Activated naive CD8-positive, alpha-beta T cell treated with anti-CD3 and anti-CD28 coated beads for 36 hours (primary cell): Measurements from ENCODE around the gene ZSWIM5. TPM values are rescaled to one million over a fixed set of nuclear protein-coding genes. Genes with fewer than 3 reads are reported as not detected.
"Not testable (repeated sequence)": the region's sequence is repeated elsewhere in the genome, so short reads cannot be mapped to it uniquely, and the experiment has no call there.

Source experiments
- DNase-seq: peaks from one replicate; pipeline ENCODE4 v3.0.0; 2021
- H3K27ac Mint-ChIP-seq: one replicate; pipeline ENCODE4 v1.8.0; 2022; ENCODE audit warnings: mild to moderate bottlenecking, moderate library complexity, mixed read lengths
- H3K27me3 Mint-ChIP-seq: one replicate; pipeline ENCODE4 v1.8.0; 2022; ENCODE audit warnings: mild to moderate bottlenecking, mixed read lengths
- H3K36me3 Mint-ChIP-seq: one replicate; pipeline ENCODE4 v1.8.0; 2021; ENCODE audit warnings: mild to moderate bottlenecking, mixed read lengths
- H3K4me1 Mint-ChIP-seq: one replicate; pipeline ENCODE4 v1.8.0; 2021; ENCODE audit warnings: mixed read lengths
- H3K4me3 Mint-ChIP-seq: one replicate; pipeline ENCODE4 v1.8.0; 2022; ENCODE audit warnings: mild to moderate bottlenecking, moderate library complexity, mixed read lengths
- H3K9me3 Mint-ChIP-seq: one replicate; pipeline ENCODE4 v1.8.0; 2022; ENCODE audit warnings: mixed read lengths
- total RNA-seq, 2 experiments: library from RNA; stranded (reverse); gene quantifications; one replicate each; pipeline ENCODE4 v1.2.3, GENCODE V29; 2021

Gene ZSWIM5
- total RNA-seq, 2 experiments from 2014 or later, result 0.37 to 0.58 TPM

DNA sequence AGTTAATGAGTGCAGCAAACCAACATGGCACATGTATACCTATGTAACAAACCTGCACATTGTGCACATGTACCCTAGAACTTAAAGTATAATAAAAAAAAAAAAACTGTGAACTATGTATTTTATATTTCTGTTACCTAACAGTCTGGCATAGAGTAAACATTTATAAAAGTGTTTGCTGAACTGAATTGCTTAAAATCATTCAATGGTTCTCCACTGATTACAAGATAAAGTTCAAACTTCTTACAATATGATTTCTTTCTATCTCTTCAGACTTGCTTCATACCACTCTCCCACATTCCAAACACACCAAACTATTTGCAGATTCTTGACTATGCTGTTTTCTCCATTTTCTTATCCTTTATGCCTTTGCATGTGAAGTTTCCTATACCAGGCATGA, 104.5 kb downstream of the ZSWIM5 start:
- Mint-ChIP-seq H3K4me3 (no peak overlapping the region), H3K9me3 (no peaks in the 10 kb centered on the region), H3K4me1 (peaks cover 3% of the 10 kb centered on the region), H3K27me3 (no peaks in the 10 kb centered on the region), H3K27ac (no peak overlapping the region), H3K36me3 (peaks cover 2% of the 10 kb centered on the region)
- DNase-seq, result no peak

- DNase-seq, H3K27ac Mint-ChIP-seq, H3K9me3 Mint-ChIP-seq, H3K36me3 Mint-ChIP-seq, H3K4me3 Mint-ChIP-seq, H3K27me3 Mint-ChIP-seq, H3K4me1 Mint-ChIP-seq: not testable (repeated sequence)
Observed at GRCh38 chr1:45101528-45101927, 104.9 kb downstream of the ZSWIM5 start.

- no peak overlapping the region for H3K27ac Mint-ChIP-seq
Observed at GRCh38 chr1:45097944-45098343, 108.5 kb downstream of the ZSWIM5 start.

DNA sequence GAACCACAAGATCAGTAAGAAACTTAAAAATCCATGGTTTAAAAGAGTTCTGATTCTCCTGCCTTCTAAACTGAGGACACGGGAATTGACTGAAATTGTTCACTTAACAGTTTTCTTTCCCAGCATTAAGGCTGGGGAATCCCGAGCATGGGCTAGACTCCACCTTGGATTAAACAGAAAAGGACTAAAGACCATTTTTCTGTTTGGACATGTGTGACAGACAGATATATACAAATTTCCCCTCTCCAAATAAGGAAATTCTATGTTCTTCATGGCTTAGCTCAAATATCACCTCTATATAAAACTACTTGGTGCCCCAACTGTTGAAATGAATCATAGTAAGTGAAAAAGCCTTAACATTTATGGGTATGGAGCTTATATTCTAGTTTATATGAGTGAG, 109.3 kb downstream of the ZSWIM5 start:
- H3K27ac Mint-ChIP-seq, result no peak overlapping the region
- H3K27me3 Mint-ChIP-seq, result no peaks in the 10 kb centered on the region
- no peaks in the 10 kb centered on the region for H3K9me3 Mint-ChIP-seq
- H3K4me1 Mint-ChIP-seq, result no peaks in the 10 kb centered on the region
- no peak for DNase-seq
- no peak overlapping the region for H3K4me3 Mint-ChIP-seq
- H3K36me3 Mint-ChIP-seq, result peaks cover 2% of the 10 kb centered on the region

More at GRCh38 chr1:45097944-45098343, 108.5 kb downstream of the ZSWIM5 start:
- H3K4me1 Mint-ChIP-seq, result no peaks in the 10 kb centered on the region
- H3K27me3 Mint-ChIP-seq, result no peaks in the 10 kb centered on the region
- H3K36me3 Mint-ChIP-seq, result peaks cover 2% of the 10 kb centered on the region
- H3K4me3 Mint-ChIP-seq, result no peak overlapping the region
- no peaks in the 10 kb centered on the region for H3K9me3 Mint-ChIP-seq
- DNase-seq, result no peak

GRCh38 chr1:45095450-45095849, 111.0 kb downstream of the ZSWIM5 start:
- H3K4me3 Mint-ChIP-seq, result no peak overlapping the region
- no peaks in the 10 kb centered on the region for H3K4me1 Mint-ChIP-seq
- no peaks in the 10 kb centered on the region for H3K36me3 Mint-ChIP-seq
- H3K27me3 Mint-ChIP-seq, result no peaks in the 10 kb centered on the region
- DNase-seq, result no peak
- H3K9me3 Mint-ChIP-seq, result no peaks in the 10 kb centered on the region
- H3K27ac Mint-ChIP-seq, result no peak overlapping the region

DNA sequence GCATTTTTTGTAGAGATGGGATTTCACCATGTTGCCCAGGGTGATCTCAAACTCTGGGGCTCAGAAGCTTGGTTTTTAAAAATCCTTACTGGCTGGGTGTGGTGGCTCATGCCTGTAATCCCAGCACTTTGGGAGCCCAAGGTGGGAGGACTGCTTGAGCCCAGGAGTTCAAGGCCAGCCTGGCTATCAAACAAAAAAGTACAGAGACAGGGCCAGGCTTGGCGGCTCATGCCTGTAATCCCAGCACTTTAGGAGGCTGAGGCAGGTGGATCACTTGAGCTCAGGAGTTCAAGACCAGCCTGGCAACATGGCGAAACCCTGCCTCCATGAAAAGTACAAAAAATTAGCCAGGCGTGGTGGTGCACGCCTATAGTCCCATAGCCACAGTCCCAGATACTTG, 112.0 kb downstream of the ZSWIM5 start:
- H3K4me3 Mint-ChIP-seq, H3K27me3 Mint-ChIP-seq, H3K4me1 Mint-ChIP-seq, H3K36me3 Mint-ChIP-seq, DNase-seq, H3K27ac Mint-ChIP-seq, H3K9me3 Mint-ChIP-seq: not testable (repeated sequence)

DNA sequence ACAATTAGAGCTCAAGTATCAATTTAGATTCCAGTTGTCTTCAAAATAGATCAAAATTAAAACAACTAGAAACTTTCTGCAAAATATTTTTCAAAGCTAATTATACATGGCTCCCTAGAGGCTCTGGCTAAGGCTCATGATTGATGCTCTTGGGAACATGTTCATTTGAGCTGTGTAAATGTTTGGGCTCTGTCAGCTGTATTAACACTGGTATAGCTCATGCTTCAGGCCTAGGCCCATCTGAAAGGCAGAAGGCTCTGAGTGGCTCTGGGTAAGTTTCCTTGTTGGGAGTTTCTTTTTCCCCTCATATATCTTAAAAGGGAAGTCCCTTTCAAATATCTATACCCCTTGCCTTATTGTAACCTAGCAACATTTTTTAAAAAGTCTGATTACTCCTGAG, 113.1 kb downstream of the ZSWIM5 start:
- H3K4me3 Mint-ChIP-seq, result no peak overlapping the region
- H3K4me1 Mint-ChIP-seq, result no peaks in the 10 kb centered on the region
- H3K27me3 Mint-ChIP-seq, result no peaks in the 10 kb centered on the region
- H3K9me3 Mint-ChIP-seq, result no peaks in the 10 kb centered on the region
- no peak for DNase-seq
- no peaks in the 10 kb centered on the region for H3K36me3 Mint-ChIP-seq
- H3K27ac Mint-ChIP-seq, result no peak overlapping the region

- Mint-ChIP-seq H3K9me3 (no peaks in the 10 kb centered on the region), H3K27ac (no peak overlapping the region), H3K36me3 (no peaks in the 10 kb centered on the region), H3K4me3 (no peak overlapping the region), H3K27me3 (no peaks in the 10 kb centered on the region), H3K4me1 (no peaks in the 10 kb centered on the region)
- no peak for DNase-seq
Observed at GRCh38 chr1:45089711-45090110, 116.7 kb downstream of the ZSWIM5 start.

DNA sequence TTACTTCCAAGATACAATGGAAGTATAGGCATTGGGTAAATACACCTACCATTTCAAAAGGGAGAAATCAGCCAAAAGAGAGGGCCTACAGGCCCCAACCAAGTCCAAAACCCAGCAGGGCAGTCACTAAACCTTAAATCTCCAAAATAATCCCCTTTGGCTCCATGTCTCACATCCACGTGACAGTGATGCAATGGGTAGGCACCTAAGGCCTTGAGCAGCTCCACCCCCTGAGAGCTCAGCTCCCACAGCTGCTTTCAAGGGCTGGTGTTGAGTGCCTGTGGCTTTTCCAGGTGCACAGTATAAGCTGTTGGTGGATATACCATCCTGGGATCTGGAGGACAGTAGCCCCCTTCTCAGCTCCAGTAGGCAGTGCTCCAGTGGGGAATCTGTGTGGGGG, 121.8 kb downstream of the ZSWIM5 start:
- H3K27me3 Mint-ChIP-seq, result no peaks in the 10 kb centered on the region
- H3K4me1 Mint-ChIP-seq, result no peaks in the 10 kb centered on the region
- H3K9me3 Mint-ChIP-seq, result no peaks in the 10 kb centered on the region
- H3K27ac Mint-ChIP-seq, result no peak overlapping the region
- H3K4me3 Mint-ChIP-seq, result no peak overlapping the region
- H3K36me3 Mint-ChIP-seq, result no peaks in the 10 kb centered on the region
- DNase-seq, result no peak

DNA sequence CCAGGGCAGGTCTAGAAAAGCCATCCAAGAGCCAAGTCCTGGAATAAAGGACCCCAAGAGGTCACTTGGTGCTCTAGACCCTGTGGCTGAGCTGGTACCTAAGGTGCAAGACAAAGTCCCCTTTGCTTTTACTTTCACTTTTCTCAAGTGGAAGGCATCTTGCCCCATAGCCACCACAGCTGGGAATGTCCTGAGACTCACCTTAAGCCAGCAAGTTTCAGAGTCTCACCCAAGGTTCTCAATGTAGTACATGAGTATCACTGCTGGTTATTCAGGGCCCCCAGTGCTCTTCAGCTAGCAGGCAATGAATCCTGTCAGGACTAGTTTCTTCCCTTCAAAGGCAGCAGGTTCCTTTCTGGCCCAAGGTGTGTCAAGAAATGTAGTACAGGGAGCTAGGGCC, 126.9 kb downstream of the ZSWIM5 start:
- no peak overlapping the region for H3K4me3 Mint-ChIP-seq
- DNase-seq, result no peak
- peaks cover 13% of the 10 kb centered on the region for H3K9me3 Mint-ChIP-seq
- H3K27me3 Mint-ChIP-seq, result peaks cover 5% of the 10 kb centered on the region
- no peaks in the 10 kb centered on the region for H3K4me1 Mint-ChIP-seq
- H3K27ac Mint-ChIP-seq, result no peak overlapping the region
- H3K36me3 Mint-ChIP-seq, result no peaks in the 10 kb centered on the region

- not testable (repeated sequence) for H3K4me1 Mint-ChIP-seq, H3K36me3 Mint-ChIP-seq, DNase-seq, H3K4me3 Mint-ChIP-seq, H3K27ac Mint-ChIP-seq
- Mint-ChIP-seq H3K9me3 (peaks cover 23% of the 10 kb centered on the region), H3K27me3 (peaks cover 12% of the 10 kb centered on the region)
Observed at GRCh38 chr1:45076959-45077358, 129.4 kb downstream of the ZSWIM5 start.

DNA sequence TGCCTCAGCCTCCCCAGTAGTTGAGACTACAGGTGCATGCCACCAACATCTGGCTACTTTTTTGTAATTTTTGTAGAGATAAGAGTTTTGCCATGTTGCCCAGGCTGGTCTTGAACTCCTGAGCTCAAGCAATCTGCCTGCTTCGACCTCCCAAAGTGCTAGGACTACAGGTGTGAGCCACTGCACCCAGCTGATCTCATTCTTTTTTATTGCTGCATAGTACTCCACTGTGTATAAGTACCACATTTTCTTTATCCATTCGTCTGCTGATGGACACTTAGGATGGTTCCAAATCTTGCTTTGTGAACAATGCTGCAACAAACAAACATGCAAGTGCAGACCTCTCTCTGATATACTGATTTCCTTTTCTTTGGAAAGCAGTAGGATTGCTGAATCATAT, 134.8 kb downstream of the ZSWIM5 start:
- peaks cover 25% of the 10 kb centered on the region for H3K9me3 Mint-ChIP-seq
- H3K4me3 Mint-ChIP-seq, result no peak overlapping the region
- H3K27me3 Mint-ChIP-seq, result peaks cover 12% of the 10 kb centered on the region
- H3K36me3 Mint-ChIP-seq, result peaks cover 2% of the 10 kb centered on the region
- no peak for DNase-seq
- peaks cover 4% of the 10 kb centered on the region for H3K4me1 Mint-ChIP-seq
- H3K27ac Mint-ChIP-seq, result no peak overlapping the region

DNA sequence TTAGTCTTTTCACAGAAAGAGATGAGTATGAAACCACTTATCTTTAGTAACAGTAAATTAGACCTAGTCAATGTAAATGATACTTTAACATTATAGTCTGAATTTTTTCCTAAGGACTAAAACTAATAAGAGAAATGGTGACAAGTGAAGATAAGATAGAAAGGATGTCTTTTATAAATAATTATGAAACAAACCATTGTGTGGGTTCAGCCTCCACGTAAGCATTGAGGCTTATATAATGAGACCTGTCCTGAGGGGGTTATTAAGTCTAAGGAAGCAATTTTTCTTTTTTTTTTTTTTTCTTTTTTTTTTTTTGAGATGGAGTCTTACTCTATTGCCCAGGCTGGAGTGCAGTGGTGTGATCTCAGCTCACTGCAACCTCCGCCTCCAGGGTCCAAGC, 138.6 kb downstream of the ZSWIM5 start:
- Mint-ChIP-seq H3K9me3 (peaks cover 4% of the 10 kb centered on the region), H3K36me3 (no peaks in the 10 kb centered on the region), H3K4me3 (no peak overlapping the region), H3K27ac (no peak overlapping the region), H3K4me1 (peaks cover 4% of the 10 kb centered on the region), H3K27me3 (peaks cover 2% of the 10 kb centered on the region)
- no peak for DNase-seq

GRCh38 chr1:45065083-45065482, 141.3 kb downstream of the ZSWIM5 start:
- no peak overlapping the region for H3K4me3 Mint-ChIP-seq
- no peak overlapping the region for H3K27ac Mint-ChIP-seq

GRCh38 chr1:45062463-45062862, 143.9 kb downstream of the ZSWIM5 start:
- not testable (repeated sequence) for H3K9me3 Mint-ChIP-seq, H3K27ac Mint-ChIP-seq, H3K4me3 Mint-ChIP-seq, H3K27me3 Mint-ChIP-seq, DNase-seq, H3K36me3 Mint-ChIP-seq, H3K4me1 Mint-ChIP-seq

More at GRCh38 chr1:45065083-45065482, 141.3 kb downstream of the ZSWIM5 start:
- Mint-ChIP-seq H3K27me3 (no peaks in the 10 kb centered on the region), H3K9me3 (no peaks in the 10 kb centered on the region), H3K36me3 (no peaks in the 10 kb centered on the region), H3K4me1 (no peaks in the 10 kb centered on the region)
- DNase-seq, result no peak

GRCh38 chr1:45059829-45060228, 146.6 kb downstream of the ZSWIM5 start:
- Mint-ChIP-seq H3K36me3 (no peaks in the 10 kb centered on the region), H3K9me3 (no peaks in the 10 kb centered on the region), H3K4me3 (no peak overlapping the region), H3K27ac (no peak overlapping the region), H3K4me1 (no peaks in the 10 kb centered on the region), H3K27me3 (no peaks in the 10 kb centered on the region)
- no peak for DNase-seq

DNA sequence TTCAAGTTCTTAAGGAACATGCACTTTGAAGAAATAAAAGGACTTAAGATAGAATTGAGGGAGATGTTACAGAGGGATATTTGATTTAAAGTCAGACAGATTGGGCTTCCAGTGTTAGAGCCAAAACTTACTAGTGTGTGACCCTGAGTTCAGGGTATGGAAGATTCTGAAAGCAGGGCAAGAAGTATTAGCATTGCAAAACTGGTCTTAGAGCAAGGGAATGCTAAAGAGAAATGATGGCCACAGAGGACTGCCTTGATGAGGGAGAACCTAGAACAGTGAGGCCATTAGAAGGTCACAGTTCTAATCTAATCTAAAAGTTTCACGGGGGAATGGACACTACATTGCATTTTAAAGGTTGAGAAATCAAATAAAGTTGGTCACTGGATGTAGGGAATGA, 148.9 kb downstream of the ZSWIM5 start:
- no peaks in the 10 kb centered on the region for H3K36me3 Mint-ChIP-seq
- no peaks in the 10 kb centered on the region for H3K9me3 Mint-ChIP-seq
- no peaks in the 10 kb centered on the region for H3K27me3 Mint-ChIP-seq
- no peak overlapping the region for H3K4me3 Mint-ChIP-seq
- no peak overlapping the region for H3K27ac Mint-ChIP-seq
- no peak for DNase-seq
- no peaks in the 10 kb centered on the region for H3K4me1 Mint-ChIP-seq
